NCI-H2029 (cell line): Measurements from ENCODE around the gene SLC1A5.
A peak's percentile ranks its signal among the peaks of the same experiment; 100 is the strongest.
"Not testable (repeated sequence)": the region's sequence is repeated elsewhere in the genome, so short reads cannot be mapped to it uniquely, and the experiment has no call there.

Experiments used
- DNase-seq: peaks from one replicate; lab custom pipeline; 2025; lab: John Stamatoyannopoulos, UW

Gene SLC1A5

DNA sequence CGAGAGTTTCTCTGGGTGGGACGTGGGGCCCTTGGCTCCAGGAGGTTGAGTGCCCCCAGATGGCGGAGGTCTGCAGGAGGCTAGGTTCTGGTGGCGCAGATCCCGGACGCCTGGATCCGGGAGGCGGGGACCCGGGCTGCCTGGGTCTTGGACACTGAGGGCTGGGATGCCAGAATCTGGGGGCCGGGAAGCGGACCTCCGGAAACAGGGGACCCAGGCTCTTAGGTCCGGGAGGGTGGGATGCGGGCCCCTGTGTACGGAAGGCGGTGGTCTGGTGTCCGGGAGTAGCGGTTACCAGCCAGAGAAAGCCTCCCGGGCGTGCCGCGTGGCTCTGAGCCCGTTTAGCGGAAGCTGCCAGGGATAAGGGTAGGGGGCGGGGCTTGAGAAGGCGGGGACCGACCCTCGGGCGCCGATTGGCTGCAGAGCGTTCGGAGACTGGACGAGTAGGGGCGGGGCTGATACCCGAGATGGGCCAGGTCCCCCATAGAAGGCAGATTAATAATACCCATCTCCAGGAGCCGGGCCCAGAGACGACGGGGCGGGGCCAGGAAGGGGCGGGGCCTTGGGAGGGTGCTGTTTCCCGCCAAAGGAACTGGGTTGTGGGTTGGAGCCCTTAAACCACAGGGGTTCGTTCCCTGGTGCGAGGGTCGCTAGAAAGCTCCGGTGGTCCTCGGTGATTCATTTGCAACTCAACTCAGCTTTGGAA lies at the start of gene SLC1A5:
SLC1A5 (minus strand) TSS at position 333 of the 706 bp plus-strand sequence. CDS start 629 bp downstream, outside the sequence.
- peak; percentile 98 for DNase-seq

- DNase-seq: no peak
These were observed 49.8 kb upstream of the SLC1A5 start for GRCh38 chr19:46838160-46838559.

GRCh38 chr19:46834984-46835383 lies 46.6 kb upstream of the SLC1A5 start:
- no peak for DNase-seq

GRCh38 chr19:46834121-46834520 lies 45.7 kb upstream of the SLC1A5 start:
- DNase-seq: no peak

DNA sequence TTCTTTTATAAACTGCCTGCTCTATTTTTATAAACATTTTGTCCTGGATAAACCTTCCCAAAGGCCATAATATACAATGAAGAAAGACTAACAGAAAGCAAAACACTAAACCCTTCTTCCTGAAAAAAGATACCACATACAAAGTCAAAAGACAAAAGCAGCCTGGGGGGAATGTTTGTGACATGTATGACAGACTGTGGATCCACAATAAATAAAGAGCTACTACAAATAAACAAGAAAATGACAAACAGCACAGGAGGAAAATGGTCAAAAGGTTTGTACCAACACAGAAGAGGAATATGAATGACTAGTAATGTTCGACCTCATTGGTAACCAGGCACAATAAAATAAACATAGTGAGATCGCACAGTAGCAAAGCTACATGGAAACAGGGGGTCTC lies 42.5 kb upstream of the SLC1A5 start:
- DNase-seq: no peak

DNA sequence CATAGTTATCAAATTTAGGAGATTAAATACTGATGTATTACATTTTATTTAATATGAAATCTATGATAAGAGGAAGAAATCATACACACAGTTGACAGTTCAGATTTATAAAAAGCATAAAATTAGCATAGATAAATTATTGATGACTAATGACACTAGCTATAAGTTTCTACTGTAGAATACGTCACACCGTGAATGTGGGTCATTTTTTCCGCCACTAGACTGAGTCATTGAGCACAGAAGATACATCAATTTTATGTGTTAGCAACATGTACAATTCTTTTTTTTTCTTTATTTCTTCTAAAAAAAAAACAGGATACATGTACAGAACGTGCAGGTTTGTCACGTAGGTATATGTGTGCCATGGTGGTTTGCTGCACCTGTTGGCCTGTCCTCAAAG lies 40.1 kb upstream of the SLC1A5 start:
- no peak for DNase-seq

GRCh38 chr19:46825731-46826055 lies 37.3 kb upstream of the SLC1A5 start:
- DNase-seq: no peak

GRCh38 chr19:46824890-46825730 lies 36.7 kb upstream of the SLC1A5 start:
- no peak for DNase-seq

DNA sequence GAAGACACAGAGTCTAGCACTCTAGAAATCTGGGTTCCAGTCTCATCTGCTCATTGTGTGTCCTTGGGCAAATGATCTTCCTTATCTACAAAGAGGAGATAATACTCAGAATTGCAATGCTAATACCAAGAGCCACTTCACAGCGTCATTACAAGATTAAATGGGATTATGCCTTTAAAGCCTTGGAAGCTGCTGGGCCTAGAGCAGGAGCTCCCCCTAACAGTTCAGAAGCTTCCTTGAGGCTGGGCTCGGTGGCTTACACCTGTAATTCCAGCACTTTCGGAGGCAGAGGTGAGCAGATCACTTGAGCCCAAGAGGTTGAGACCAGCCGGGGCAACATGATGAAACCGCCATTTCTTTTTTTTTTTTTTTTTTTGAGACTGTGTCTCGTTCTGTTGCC lies 34.7 kb upstream of the SLC1A5 start:
- DNase-seq: no peak

DNA sequence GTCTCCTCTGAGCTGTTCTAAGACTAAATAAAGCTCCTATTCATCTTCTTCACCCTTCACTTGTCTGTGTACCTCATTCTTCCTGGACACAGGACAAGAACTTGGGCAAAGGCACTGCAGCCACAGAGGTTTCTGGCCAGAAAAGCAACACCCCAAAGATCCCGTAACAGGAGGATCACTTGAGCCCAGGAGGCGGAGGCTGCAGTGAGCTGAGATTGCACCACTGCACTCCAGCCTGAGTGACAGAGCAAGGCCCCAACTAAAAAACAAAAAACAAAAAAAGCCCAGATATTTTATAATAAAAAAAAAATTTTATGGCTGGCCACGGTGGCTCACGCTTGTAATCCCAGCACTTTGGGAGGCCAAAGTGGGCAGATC lies 34.0 kb upstream of the SLC1A5 start:
- DNase-seq: not testable (repeated sequence)

DNA sequence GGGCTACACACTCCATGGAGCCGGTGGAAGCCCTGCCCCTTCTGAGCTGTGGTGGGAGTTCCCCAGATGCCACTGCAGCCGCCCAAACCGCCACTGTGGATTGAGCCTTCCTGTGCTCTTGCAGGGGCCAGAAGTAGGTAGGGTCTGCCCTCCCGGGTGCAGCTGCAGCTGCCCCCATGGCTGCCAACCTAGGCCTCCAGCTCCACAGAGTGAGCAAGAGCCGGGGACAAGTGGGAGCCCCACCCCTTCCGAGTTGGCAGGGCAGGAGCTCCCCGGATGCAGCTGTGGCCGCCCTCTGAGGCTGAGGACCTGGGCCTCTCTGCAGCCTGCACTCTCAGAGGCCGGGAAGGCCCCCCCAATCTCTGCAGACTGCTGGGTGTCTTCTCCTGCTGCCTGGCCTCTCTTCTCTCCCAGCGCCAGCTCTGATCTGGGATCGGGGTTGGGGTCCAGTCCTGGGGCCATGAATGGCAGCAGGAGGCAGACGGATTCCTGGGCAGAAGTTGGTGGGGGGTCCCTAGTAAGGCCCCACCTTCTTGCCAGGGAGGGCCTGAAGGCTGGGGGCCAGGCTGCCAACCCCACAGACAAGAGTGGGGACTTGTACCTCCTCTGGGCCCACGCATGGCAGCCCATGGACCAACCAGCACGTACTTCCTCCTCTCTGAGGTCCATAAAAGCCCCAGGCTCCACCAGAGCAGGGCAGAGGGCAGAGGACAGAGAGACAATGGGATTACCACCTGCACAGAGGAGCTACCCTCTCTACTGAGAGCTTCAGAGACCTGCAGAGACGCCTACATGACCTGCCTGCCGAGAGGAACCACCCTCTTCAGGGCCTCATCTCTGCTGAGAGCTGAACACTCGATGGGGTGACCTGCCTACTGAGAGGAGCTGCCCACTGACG lies 33.4 kb upstream of the SLC1A5 start:
- DNase-seq: no peak

DNA sequence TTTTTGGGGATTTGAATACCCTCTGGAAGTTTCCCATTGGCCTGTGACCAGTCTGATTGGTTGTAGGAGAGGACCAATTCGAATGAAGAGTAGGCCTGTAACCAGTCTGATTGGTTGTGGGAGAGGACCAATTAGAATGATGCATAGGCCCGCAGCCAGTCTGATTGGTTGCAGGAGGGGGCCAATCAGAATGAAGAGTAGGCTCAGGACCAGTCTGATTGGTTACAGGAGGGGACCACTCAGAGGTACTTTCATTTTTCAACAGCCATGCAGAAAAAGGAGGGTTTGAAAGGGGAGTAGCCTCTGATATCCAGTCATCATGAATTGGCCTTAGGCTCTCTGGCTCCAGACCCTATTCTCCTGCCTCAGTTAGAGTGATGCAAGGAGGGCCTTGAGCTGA lies 30.4 kb upstream of the SLC1A5 start:
- DNase-seq: no peak

DNA sequence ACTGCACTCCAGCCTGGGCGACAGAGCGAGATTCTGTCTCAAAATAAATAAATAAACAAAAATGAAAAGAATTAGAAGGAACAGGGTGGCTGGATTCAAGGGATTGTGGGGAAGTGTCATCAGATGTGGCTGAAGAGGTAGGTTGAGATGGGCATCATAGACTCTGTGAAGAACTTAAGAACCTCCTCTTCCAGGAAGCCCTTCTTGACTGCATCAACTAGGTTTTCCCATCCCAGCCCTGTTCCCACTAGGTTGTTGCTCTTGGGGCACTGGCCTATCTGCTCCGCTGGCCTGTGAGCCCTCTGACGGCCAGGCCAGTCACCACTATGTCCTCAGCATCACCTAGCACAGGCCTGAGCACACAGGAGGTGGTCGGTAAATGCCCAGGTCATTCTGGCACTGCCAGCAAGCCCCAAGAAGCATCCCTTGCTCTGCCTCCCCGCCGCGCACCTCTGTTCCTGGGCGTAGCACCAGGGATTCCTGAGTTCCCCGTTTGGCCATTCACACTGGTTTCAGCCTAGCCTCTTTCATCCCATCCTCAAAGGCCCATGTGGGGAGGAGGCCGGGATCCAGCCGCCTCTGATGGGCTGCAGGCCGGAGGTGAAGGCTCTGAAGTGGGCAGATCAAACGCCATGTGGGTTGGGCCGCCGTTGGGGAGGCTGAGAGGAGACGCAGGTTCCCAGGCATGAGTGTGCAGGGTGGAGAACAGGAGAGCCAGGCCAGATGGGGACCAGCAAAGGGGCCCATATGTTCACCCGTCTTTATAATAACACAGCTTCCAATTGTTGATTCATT lies 27.6 kb upstream of the SLC1A5 start:
- no peak for DNase-seq

GRCh38 chr19:46813839-46814358 lies 25.5 kb upstream of the SLC1A5 start:
- DNase-seq: peak; percentile 82

- no peak for DNase-seq
These were observed 24.8 kb upstream of the SLC1A5 start for GRCh38 chr19:46812977-46813838.

- DNase-seq: no peak
These were observed 21.3 kb upstream of the SLC1A5 start for GRCh38 chr19:46809534-46810272.

DNA sequence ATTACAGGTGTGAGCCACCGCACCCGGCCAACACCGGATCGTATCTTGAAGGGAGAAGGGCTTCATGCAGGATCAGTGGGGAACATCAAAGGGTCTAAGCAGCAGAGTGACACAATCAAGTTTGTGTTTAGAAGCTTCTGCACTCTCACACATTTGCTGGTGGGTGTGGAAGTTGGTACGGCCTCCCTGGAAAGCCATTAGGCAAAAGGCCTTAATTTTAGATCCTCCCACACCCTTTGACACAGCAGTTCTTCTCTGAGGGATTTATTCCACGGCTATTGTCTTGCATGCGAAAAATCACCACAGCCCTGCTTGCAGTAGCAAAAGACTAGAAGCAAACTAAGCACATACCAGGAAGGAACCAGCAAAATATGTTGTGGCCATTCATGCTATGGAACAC lies 18.3 kb upstream of the SLC1A5 start:
- DNase-seq: no peak

DNA sequence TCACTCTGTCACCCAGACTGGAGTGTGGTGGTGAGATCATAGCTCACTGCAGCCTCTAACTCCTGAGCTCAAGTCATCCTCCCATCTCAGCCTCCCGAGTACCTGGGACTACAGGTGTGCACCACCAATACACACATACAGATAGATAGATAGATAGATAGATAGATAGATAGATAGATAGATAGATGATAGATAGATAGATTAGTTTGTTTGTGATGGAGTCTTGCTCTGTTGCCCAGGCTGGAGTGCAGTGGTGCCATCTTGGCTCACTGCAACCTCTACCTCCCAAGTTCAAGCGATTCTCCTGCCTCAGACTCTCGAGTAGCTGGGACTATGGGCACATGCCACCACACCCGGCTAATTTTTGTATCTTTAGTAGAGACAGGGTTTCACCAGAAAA lies 16.0 kb upstream of the SLC1A5 start:
- DNase-seq: not testable (repeated sequence)

- DNase-seq: no peak
These were observed 15.2 kb upstream of the SLC1A5 start for GRCh38 chr19:46803555-46803954.

DNA sequence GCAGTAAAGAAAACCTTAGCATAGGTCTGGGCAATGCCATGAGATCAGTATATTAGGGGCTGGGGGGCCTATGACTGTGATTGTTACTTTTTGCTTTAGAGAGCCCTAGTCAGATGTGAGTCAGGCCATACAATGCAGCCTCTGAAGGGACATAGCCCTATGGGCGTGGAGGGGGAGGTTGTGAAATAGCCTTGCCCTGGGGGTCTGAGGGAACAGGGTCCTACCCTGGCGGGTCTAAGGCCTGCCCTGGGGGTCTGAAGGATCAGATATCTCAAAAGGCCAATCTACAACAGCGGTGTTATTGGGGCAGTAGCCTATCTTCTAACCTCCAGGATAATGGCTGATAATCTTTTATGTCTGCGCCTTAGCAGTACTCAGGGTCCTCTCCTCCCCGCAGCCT lies 13.8 kb upstream of the SLC1A5 start:
- no peak for DNase-seq
